ENCODE measurements around the gene LIN7C. TPM values are rescaled to one million over a fixed set of nuclear protein-coding genes. Genes with fewer than 3 reads are reported as not detected.
"Not testable (repeated sequence)": the region's sequence is repeated elsewhere in the genome, so short reads cannot be mapped to it uniquely, and the experiment has no call there.

The LIN7C gene
- total RNA-seq, 1 experiment from 2014 or later = 15.5 TPM

DNA sequence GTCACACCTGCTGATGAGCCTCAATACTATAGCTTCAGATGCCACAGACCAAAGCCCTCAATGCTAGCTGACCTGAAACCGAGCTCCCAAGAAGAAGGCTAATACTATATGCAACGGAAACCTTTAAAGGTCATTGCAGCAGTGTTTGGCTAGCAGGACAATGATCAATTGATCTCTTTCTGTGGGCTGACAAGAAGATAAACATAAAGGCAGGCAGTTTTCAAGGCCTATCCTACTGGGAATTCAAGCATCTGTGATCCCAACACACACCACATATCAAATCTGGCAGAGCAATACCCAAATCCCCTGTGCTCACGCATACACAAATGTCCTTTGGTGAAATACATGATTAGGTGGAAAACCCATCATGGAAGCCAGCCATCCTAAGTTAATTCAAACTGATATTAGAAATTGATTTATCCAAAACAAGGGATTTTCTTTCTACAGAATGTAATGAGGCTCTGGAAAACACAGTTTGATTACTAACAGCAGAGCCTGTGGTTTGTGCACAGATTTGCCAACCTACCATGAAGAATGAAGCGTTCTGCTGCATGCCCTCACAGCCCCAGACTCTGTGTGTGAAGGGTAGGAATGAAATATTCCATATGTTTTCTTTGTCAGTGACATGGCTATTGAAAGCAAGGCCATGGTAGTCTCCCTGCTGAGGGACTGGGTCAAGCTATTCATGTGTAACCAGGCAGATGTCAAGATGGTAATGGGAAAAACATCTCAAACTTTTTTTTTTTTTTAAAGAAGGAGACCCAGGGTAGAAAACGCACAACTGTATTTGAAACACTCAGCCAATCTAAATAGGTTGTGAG lies 46.2 kb downstream of the LIN7C start:
- in situ Hi-C loops (cut with HindIII; ENCODE audit: low pct_unique_long_range_greater_than_20kb, low sequenced_read_pairs) = loop anchor here (25.0 kb wide), 1 partner anchor 273 kb away; no protein-coding TSS in a partner anchor
- DNase-seq (ENCODE audit: low read depth) = peak; percentile 80

DNA sequence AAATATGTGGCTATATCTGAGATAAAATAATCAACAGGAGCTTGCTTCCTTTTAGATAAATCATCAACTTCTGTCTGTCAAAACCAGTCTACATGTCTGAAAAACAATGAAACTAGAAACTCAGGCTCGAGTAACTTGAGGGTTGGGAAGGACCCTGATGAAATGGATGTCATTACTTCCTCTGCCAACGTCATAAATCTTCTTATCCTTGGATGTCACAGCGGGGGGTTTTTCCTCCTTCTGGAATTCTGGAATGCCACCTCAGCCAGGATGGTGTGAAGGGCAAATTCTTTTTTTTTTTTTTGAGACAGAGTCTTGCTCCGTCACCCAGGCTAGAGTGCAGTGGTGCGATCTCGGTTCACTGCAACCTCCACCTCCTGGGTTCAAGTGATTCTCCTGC lies 47.4 kb downstream of the LIN7C start:
- in situ Hi-C loops (cut with HindIII; ENCODE audit: low pct_unique_long_range_greater_than_20kb, low sequenced_read_pairs) = loop anchor here (25.0 kb wide), 1 partner anchor 272 kb away; no protein-coding TSS in a partner anchor
- peak; percentile 81 for DNase-seq (ENCODE audit: low read depth)

DNA sequence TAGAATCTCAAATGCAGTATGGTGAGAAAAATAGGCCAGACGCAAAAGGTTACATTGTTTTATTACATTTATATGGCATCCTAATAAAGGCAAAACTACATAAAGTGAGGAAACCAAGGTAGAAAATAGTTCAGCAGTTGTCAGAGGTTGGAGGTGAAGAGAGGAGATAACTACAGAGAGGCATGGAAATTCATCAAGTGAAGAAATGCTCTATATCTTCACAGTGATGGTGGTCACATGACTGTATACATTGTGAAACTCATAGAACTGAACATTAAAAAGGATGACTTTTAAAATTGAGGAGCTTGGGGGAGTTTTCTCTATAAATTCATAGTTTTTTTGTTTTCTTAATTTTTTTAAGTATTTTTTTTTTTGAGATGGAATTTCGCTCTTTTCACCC lies 48.4 kb downstream of the LIN7C start:
- in situ Hi-C loops (cut with HindIII; ENCODE audit: low pct_unique_long_range_greater_than_20kb, low sequenced_read_pairs) = loop anchor here (25.0 kb wide), 1 partner anchor 271 kb away; no protein-coding TSS in a partner anchor

DNA sequence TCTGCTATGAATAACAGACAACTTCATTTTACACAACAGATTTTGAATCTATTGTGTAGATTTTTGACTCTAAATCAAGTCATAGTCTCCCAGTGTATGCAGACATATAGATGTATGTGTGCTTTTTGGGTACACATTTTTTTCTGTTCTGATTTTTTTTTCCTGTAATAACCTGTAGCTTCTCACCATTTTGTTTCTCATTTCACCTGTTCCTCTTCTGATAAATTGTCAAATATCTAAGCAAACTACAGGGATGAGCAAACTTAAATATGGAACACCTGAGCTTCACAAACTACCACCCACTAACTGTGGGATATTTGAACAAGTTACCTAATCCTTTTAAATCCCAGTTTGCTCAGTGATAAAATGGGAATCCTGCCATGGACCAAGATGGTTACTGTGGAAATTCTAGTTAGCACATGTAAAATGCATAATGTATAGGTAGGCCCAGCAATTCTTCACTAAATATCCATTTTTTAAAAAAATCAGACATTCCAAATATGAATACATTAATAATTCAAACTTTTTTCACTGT lies 49.7 kb downstream of the LIN7C start:
- in situ Hi-C loops (cut with HindIII; ENCODE audit: low pct_unique_long_range_greater_than_20kb, low sequenced_read_pairs) = loop anchor here (25.0 kb wide), 1 partner anchor 270 kb away; no protein-coding TSS in a partner anchor
- DNase-seq (ENCODE audit: low read depth) = no peak

More for the DNA sequence above, 48.4 kb downstream of the LIN7C start:
- DNase-seq (ENCODE audit: low read depth) = no peak

GRCh38 chr11:27456140-27456794 lies 50.3 kb downstream of the LIN7C start:
- in situ Hi-C loops (cut with HindIII; ENCODE audit: low pct_unique_long_range_greater_than_20kb, low sequenced_read_pairs) = loop anchor here (25.0 kb wide), 1 partner anchor 269 kb away; no protein-coding TSS in a partner anchor
- DNase-seq (ENCODE audit: low read depth) = peak; percentile 95

- DNase-seq (ENCODE audit: low read depth) = no peak
- in situ Hi-C loops (cut with HindIII; ENCODE audit: low pct_unique_long_range_greater_than_20kb, low sequenced_read_pairs) = loop anchor here (25.0 kb wide), 1 partner anchor 268 kb away; no protein-coding TSS in a partner anchor
Measured at GRCh38 chr11:27455667-27456066, 50.9 kb downstream of the LIN7C start.

DNA sequence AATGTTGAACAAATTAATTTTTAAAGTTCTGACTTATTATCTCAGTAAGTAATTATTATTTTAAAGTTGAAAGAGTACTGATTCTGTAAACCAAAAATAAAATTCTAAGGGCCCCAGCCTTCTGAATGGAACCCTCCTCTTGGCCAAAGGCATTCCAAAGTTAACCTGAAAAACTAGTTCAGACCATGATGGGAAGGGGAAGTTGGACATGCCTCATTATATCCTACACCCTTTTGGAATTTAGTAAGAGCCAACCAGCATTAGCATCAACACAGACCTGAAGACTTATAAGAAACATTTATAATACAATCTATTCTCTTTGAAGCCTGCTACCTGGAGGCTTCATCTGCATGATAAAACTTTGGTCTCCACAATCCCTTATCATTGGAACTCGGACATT lies 52.9 kb downstream of the LIN7C start:
- in situ Hi-C loops (cut with HindIII; ENCODE audit: low pct_unique_long_range_greater_than_20kb, low sequenced_read_pairs) = loop anchor here (25.0 kb wide), 1 partner anchor 266 kb away; no protein-coding TSS in a partner anchor
- no peak for DNase-seq (ENCODE audit: low read depth)

- DNase-seq (ENCODE audit: low read depth) = no peak
- in situ Hi-C loops (cut with HindIII; ENCODE audit: low pct_unique_long_range_greater_than_20kb, low sequenced_read_pairs) = loop anchor here (25.0 kb wide), 1 partner anchor 265 kb away; no protein-coding TSS in a partner anchor
Measured at GRCh38 chr11:27452147-27452546, 54.4 kb downstream of the LIN7C start.

DNA sequence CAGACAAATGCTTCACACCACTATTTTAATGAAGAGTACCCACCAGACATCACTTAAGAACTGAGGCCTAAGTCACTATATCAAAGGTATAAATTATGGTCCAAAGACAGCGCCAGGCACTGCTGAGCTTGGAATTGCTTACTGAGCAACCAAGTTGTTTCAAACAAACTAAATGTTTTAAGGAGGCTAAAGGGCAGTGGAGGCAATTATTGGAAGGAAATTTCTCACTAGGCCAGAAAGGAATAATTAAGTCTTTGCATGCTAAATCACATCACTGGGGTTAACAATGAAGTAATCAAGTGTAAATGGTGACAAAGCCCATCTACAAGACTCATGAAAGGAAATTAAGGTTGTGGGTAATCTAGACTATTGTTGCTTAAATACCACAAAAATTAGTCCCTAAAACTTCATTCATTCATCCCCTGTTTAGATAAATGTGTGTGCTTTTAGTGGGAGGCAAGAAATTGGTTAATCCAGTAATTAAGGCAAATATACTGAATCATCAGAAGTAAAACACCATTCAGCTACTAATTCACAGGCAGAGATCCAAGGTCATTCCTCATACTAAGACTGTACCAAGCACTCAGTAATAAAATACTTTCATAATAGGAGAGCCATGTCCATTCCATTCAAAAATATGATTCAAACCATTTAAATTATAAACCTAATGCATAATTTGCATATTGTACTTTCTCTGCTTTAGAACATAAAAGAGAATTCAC lies 55.2 kb downstream of the LIN7C start:
- DNase-seq (ENCODE audit: low read depth) = no peak
- in situ Hi-C loops (cut with HindIII; ENCODE audit: low pct_unique_long_range_greater_than_20kb, low sequenced_read_pairs) = loop anchor here (25.0 kb wide), 1 partner anchor 264 kb away; no protein-coding TSS in a partner anchor

DNA sequence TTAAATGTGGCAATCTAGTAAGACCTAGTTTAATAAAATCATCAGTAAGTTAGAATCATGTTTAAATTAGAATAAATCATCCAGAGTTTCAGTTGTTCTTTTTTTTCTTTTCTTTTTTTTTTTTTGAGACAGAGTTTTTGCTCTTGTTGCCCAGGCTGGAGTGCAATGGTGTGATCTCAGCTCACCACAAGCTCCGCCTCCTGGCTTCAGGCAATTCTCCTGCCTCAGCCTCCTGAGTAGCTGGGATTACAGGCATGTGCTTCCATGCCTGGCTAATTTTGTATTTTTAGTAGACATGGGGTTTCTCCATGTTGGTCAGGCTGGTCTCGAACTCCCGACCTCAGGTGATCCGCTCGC lies 58.4 kb downstream of the LIN7C start:
- in situ Hi-C loops (cut with HindIII; ENCODE audit: low pct_unique_long_range_greater_than_20kb, low sequenced_read_pairs); DNase-seq (ENCODE audit: low read depth): not testable (repeated sequence)

DNA sequence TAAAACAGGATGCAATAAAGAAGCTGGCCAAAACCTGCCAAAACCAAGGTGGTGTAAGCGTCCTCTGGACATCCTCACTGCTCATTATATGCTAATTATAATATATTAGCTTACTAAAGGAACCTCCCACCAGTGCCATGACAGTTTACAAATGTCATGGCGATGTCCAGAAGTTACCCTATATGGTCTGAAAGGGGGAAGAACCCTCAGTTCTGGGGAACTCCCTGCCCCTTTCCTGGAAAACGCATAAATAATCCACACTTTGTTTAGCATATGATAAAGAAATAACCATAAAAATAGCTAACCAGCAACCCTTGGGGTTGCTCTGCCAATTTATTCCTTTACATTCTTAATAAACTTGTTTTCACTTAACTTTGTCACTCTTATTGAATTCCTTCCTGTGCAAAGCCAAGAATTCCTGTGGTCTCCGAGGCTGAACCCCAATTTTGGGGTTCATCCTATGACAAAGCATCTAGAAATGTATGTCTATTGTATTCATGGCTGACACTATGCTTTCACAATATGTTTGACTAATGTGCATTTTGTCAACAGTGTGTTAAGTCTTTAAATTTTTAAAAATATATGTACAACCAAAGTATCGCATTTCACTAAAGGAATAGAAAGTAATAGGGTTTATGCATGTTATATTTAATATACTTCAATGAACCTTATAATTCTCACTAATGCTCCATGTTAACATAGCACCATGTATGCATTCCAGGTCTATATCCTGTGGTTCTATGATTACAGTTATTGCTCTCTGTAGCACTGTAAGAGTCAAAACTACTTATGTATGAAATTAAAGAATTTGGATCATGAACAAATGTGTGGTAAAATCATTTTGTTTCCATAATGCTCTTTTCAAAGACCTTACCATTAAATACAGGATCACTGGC lies 59.0 kb downstream of the LIN7C start:
- in situ Hi-C loops (cut with HindIII; ENCODE audit: low pct_unique_long_range_greater_than_20kb, low sequenced_read_pairs) = no loop called here
- DNase-seq (ENCODE audit: low read depth) = no peak

DNA sequence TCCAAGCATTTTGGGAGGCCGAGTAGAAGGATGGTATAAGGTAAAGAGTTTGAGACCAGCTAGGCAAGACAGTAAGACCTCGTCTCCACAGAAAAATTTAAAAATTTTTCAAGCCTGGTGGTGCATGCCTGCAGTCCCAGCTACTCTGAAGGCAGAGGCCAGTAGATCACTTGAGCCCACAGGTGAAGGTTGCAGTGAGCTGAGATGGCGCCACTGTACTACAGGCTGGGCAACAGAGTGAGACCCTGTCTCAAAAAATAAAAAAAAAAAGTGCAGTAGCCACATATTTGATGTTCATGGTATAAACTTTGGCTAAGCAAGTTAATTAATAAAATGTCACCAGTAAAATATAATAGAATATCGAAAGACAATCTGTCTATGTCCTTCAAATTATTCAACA lies 60.9 kb downstream of the LIN7C start:
- in situ Hi-C loops (cut with HindIII; ENCODE audit: low pct_unique_long_range_greater_than_20kb, low sequenced_read_pairs) = no loop called here
- DNase-seq (ENCODE audit: low read depth) = no peak

- in situ Hi-C loops (cut with HindIII; ENCODE audit: low pct_unique_long_range_greater_than_20kb, low sequenced_read_pairs) = no loop called here
- no peak for DNase-seq (ENCODE audit: low read depth)
Measured at GRCh38 chr11:27444801-27445215, 61.8 kb downstream of the LIN7C start.

Other genes with a start within 250 kb of the LIN7C start
- 16.8 and 29.5 TPM in 2 replicates for gene CCDC34, start 143.6 kb downstream of the LIN7C start, total RNA-seq (2014; rRNA removed; shearing (Covaris generic); ENCODE audit: low replicate concordance)
- gene LGR4, start 34.0 kb downstream of the LIN7C start, total RNA-seq (2014; rRNA removed; shearing (Covaris generic); ENCODE audit: low replicate concordance) = 56.9 and 58.4 TPM in 2 replicates
- gene BDNF, start 193.7 kb upstream of the LIN7C start, total RNA-seq (2014; rRNA removed; shearing (Covaris generic); ENCODE audit: low replicate concordance) = 0.55 and 1.3 TPM in 2 replicates